Breast epithelium (tissue), 3 donors: Measurements from ENCODE around the gene ERVW-1.

ENCODE experiments used
- POLR2AphosphoS5 ChIP-seq, 3 donors: sonication (generic); formaldehyde crosslinking; IDR thresholded peaks; one replicate each; pipeline ENCODE4 v1.6.1; 2017; ENCODE audit warnings: antibody characterized with exemption in 3 of 3
- TF ChIP-seq, protein P1 (sequence below), 3 donors: fragments of 450-650 bp; IDR thresholded peaks; one replicate each; pipeline ENCODE4 v1.5.1; 2016 to 2017; ENCODE audit warnings: antibody characterized with exemption in 3 of 3, mild to moderate bottlenecking in 3 of 3, moderate library complexity in 3 of 3

DNA sequence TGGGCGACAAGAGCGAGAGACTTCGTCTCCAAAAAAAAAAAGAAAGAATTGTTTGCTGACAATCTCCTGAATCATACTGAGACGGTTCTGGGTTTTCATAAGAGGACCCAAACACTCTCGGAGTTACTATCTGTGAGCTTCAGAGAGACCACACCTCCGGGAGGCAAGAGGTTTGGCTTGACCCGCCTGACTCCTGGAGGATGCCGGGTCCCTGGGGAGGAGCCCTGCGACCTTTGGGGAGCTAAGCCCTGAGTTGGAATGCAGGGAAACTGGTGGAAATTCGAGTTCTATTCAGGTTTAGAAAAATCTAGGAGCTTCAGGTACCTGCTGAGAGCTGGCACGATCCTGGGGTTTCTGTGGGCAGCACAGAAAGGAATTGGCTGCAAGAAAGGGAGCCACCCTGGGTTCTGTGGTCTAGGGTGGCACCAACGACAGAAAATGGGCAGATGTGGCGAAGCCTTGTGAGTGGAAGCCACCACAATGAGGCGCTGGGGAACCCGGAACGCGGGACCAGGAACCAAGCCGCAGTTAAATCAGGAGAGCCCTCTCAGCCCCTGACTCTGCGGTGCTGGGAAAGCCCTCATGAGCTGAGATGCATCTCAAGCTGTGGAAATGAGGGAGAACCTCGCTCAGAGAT is 52.3 kb downstream of the ERVW-1 start:
- TF ChIP-seq, protein P1, sequence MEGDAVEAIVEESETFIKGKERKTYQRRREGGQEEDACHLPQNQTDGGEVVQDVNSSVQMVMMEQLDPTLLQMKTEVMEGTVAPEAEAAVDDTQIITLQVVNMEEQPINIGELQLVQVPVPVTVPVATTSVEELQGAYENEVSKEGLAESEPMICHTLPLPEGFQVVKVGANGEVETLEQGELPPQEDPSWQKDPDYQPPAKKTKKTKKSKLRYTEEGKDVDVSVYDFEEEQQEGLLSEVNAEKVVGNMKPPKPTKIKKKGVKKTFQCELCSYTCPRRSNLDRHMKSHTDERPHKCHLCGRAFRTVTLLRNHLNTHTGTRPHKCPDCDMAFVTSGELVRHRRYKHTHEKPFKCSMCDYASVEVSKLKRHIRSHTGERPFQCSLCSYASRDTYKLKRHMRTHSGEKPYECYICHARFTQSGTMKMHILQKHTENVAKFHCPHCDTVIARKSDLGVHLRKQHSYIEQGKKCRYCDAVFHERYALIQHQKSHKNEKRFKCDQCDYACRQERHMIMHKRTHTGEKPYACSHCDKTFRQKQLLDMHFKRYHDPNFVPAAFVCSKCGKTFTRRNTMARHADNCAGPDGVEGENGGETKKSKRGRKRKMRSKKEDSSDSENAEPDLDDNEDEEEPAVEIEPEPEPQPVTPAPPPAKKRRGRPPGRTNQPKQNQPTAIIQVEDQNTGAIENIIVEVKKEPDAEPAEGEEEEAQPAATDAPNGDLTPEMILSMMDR (IDR thresholded peaks at IDR 0.05) = no peak
- TF ChIP-seq POLR2AphosphoS5 (IDR thresholded peaks at IDR 0.05) = no peak
